Thymus (tissue), 11 donors: ENCODE results near the gene GDPD5. TPM values are rescaled to one million over a fixed set of nuclear protein-coding genes. Genes with fewer than 3 reads are reported as not detected.

ENCODE experiments used
- DNase-seq, 9 donors: peaks; one replicate each; pipeline ENCODE4 v3.0.0-alpha.2; 2013; ENCODE audit warnings: low spot score in 9 of 9, low read depth in 6 of 9, missing footprints in 1 of 9
- H3K27ac ChIP-seq, 2 donors: one replicate each; pipeline ENCODE4 v1.5.1; 2013; ENCODE audit warnings: control low read depth in 1 of 2, low read depth in 1 of 2, low read length in 1 of 2, mild to moderate bottlenecking in 1 of 2, moderate library complexity in 1 of 2
- H3K27me3 ChIP-seq, 2 donors: one replicate each; pipeline ENCODE4 v1.5.1; 2013; ENCODE audit warnings: low read length in 1 of 2; ENCODE audit not compliant: control insufficient read depth in 2 of 2, insufficient read depth in 1 of 2
- H3K36me3 ChIP-seq, 2 donors: one replicate each; pipeline ENCODE4 v1.5.1; 2013; ENCODE audit warnings: low read length in 1 of 2, mild to moderate bottlenecking in 1 of 2, moderate library complexity in 1 of 2; ENCODE audit not compliant: control insufficient read depth in 2 of 2, insufficient read depth in 2 of 2
- H3K4me1 ChIP-seq, 2 donors: one replicate each; pipeline ENCODE4 v1.5.1; 2013; ENCODE audit warnings: low read length in 2 of 2; ENCODE audit not compliant: control insufficient read depth in 2 of 2, insufficient read depth in 2 of 2
- H3K4me3 ChIP-seq, 2 donors: one replicate each; pipeline ENCODE4 v1.5.1; 2013; ENCODE audit warnings: low read length in 2 of 2, control low read depth in 1 of 2, mild to moderate bottlenecking in 1 of 2
- H3K9me3 ChIP-seq, 2 donors: one replicate each; pipeline ENCODE4 v1.5.1; 2013; ENCODE audit warnings: low read length in 1 of 2, mild to moderate bottlenecking in 1 of 2; ENCODE audit not compliant: control insufficient read depth in 2 of 2, insufficient read depth in 1 of 2
- WGBS: extraction: QIAGEN DNeasy Blood & Tissue Kit; methylation state at CpG from one replicate; pipeline ENCODE4 v1.1.7; 2013; 5-methylcytosine and 5-hydroxymethylcytosine counted together
- polyA plus RNA-seq: library from polyadenylated mRNA; stranded (reverse); fragments of 200-250 nt; gene quantifications from one replicate; pipeline ENCODE4 v1.2.3, GENCODE V29; 2013
- total RNA-seq: library from RNA; stranded (reverse); fragments of 120-200 nt; gene quantifications from one replicate; pipeline ENCODE4 v1.2.4, GENCODE V29; 2013
- donor health status: healthy.

GDPD5 gene
- total and polyA plus RNA-seq, 2 donors = 3.1 to 25.3 TPM

DNA sequence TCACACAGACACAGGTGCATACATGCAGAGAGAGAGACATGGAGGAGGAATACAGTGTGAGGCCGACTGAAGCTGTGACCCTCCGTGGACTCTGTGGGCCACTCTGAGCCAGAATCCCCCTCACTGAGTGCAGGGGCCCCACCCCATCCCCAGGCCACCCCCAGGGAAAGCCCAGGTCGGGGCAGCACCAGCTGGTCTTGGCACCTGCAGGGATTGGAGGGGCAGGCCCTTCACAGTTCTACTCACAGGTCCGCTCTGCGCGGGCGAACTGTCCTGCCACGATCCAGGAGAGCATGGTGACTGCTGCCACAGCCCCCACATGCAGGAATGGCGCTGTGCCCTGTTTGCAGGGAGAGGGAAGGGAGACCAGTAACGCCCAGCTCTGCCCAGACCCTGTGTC, 76.5 kb downstream of the GDPD5 start:
- H3K36me3 ChIP-seq = no peaks in the 10 kb centered on the region
- H3K4me1 ChIP-seq = no peaks in the 10 kb centered on the region
- H3K27ac ChIP-seq = no peak overlapping the region
- no peak for DNase-seq
- H3K27me3 ChIP-seq = no peaks in the 10 kb centered on the region
- H3K4me3 ChIP-seq = no peak overlapping the region
- peaks cover 0 to 4% of the 10 kb centered on the region in 2 donors for H3K9me3 ChIP-seq
- WGBS = 96% methylated on average over 10 of the region's 10 CpGs

DNA sequence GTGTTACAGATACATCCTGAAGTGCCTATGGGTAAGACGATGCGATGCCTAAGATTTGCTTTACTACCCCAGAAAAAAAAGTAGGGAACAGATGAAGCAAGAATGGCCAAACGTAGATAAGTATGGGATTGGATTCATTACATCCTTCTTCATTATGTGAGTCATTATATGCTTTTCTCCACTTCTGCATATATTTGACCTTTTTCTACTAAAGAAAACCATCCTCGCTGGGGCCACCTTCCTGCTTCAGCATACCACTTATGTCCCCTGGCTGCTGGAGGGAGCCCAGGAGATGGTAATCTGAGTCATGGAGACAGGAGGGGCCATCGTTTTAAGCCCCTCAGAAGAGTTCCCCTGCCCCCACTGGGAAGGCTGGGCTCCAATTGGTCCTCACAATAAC, 78.3 kb downstream of the GDPD5 start:
- no peak for DNase-seq
- Histone ChIP-seq H3K4me1 (no peaks in the 10 kb centered on the region), H3K36me3 (no peaks in the 10 kb centered on the region), H3K9me3 (peaks cover 0 to 4% of the 10 kb centered on the region in 2 donors), H3K4me3 (no peak overlapping the region), H3K27me3 (no peaks in the 10 kb centered on the region), H3K27ac (no peak overlapping the region)
- WGBS = 87% methylated on average over 5 of the region's 5 CpGs

DNA sequence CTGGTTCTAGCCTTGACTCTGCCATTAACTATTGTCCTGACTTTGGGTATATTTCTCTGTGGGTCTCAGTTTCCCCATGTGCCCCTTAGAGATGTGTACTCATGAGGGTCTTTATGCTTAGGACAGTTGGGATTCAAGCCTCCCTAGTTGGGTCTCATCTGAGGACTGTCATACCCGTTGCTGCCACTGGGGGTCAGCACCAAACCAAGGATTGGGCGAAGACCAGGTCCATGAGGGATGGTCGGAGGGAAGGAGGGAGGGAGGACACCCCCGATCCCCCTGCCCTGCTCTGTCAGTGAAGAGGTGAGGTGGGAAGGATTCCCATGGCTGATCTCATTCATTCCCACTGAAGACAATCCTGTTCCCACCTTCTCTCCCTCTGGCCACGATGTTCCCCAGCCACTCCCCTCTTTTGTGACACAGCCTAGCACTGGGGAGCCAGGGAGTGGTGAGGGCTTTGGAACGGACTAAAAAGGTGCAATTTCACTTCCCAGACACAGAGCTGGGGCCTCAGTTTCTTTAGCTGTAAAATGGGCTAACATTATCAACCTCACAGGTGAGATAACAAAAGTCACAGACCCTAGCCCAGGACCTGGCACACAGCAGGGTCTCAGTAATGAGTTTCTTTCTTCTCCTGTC, 80.3 kb downstream of the GDPD5 start:
- no peaks in the 10 kb centered on the region for H3K36me3 ChIP-seq
- 28% methylated on average over 6 of the region's 6 CpGs for WGBS
- peak in 6 of 9 donors; percentile 36 to 74 (median 60) for DNase-seq

DNA sequence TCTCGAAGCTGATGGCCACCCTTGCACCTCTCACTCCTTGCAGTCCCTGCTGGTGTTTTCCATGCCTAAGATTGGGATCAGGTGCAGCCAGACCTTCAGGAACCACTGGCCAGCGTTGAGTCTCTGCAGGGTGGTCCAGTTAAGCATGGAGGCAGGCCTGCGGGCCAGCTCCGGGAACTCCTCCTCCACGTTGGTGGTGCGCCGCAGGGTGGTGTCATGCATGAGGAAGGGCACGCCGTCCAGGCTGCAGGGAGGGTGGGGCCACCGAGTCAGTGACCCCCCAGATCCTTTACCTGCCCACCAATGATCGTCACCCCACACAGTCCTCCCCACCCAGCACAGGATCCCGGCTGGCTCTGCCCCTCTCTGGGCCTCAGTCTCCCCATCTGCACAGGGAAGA, 82.7 kb downstream of the GDPD5 start:
- 94% methylated on average over 12 of the region's 12 CpGs for WGBS
- no peak overlapping the region for H3K27ac ChIP-seq
- H3K9me3 ChIP-seq = no peaks in the 10 kb centered on the region
- H3K27me3 ChIP-seq = no peaks in the 10 kb centered on the region
- H3K36me3 ChIP-seq = no peaks in the 10 kb centered on the region
- H3K4me3 ChIP-seq = no peak overlapping the region
- no peaks in the 10 kb centered on the region for H3K4me1 ChIP-seq
- no peak for DNase-seq

More for the DNA sequence above, 80.3 kb downstream of the GDPD5 start:
- H3K27ac ChIP-seq = no peak overlapping the region
- no peaks in the 10 kb centered on the region for H3K9me3 ChIP-seq
- H3K27me3 ChIP-seq = no peaks in the 10 kb centered on the region
- no peak overlapping the region for H3K4me3 ChIP-seq
- H3K4me1 ChIP-seq = no peaks in the 10 kb centered on the region

DNA sequence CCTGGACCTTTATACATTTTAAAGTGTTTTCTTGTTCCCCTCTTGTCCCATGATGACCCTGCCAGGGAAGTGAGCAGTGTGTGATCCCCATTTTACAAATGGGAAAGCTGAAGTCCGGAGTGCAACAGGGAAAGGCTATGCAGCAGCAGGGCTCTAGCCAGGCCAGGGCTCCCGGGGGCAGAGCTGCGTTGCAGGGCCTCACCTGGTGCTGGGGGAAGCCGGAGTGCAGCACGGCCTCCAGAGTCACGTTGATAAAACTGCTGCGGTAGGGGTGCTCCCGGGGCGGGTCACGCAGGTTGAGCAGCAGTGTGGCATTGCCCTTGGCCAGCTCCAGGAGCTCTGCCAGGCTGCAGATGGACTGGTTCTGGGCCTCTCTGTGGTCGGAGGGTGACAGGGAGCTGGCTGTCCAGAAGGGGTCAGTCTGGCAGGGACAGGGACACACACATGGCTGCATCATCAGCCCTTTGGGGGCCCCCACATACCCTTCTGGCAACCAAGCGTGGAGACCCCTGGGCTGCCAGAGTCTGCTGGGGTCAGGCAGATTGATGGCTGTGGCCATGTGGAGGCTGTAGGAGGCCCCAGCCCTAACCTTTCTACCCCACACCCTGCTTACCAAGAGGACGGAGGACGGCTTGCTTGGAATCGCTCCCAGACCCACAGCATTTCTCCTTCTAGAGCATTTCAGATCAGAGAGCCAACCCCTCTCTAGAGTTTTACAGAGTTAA, 83.4 kb downstream of the GDPD5 start:
- H3K4me3 ChIP-seq = no peak overlapping the region
- no peak overlapping the region for H3K27ac ChIP-seq
- H3K9me3 ChIP-seq = no peaks in the 10 kb centered on the region
- H3K4me1 ChIP-seq = no peaks in the 10 kb centered on the region
- H3K27me3 ChIP-seq = no peaks in the 10 kb centered on the region
- no peaks in the 10 kb centered on the region for H3K36me3 ChIP-seq
- no peak for DNase-seq
- whole genome bisulfite sequencing = 96% methylated on average over 15 of the region's 15 CpGs

DNA sequence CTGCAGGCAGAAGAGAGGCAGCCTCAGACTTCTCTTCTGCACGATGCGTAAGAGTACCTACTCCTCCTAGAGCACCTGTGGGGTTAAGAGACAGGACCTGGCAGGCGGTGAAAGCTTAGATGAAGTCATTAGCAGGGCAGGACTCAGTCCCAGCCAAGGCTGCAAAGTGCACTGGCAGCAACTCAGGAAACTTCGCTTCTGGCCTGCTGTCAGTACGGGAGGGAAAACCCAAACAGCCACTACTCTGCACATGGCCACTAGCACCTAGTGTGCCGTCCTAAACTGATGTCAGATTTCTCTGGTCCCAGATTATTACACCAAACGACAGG, 84.0 kb downstream of the GDPD5 start:
- H3K27ac ChIP-seq = no peak overlapping the region
- no peaks in the 10 kb centered on the region for H3K9me3 ChIP-seq
- WGBS = 93% methylated on average over 7 of the region's 7 CpGs
- no peaks in the 10 kb centered on the region for H3K36me3 ChIP-seq
- no peak for DNase-seq
- H3K4me3 ChIP-seq = no peak overlapping the region
- H3K4me1 ChIP-seq = no peaks in the 10 kb centered on the region
- H3K27me3 ChIP-seq = no peaks in the 10 kb centered on the region

DNA sequence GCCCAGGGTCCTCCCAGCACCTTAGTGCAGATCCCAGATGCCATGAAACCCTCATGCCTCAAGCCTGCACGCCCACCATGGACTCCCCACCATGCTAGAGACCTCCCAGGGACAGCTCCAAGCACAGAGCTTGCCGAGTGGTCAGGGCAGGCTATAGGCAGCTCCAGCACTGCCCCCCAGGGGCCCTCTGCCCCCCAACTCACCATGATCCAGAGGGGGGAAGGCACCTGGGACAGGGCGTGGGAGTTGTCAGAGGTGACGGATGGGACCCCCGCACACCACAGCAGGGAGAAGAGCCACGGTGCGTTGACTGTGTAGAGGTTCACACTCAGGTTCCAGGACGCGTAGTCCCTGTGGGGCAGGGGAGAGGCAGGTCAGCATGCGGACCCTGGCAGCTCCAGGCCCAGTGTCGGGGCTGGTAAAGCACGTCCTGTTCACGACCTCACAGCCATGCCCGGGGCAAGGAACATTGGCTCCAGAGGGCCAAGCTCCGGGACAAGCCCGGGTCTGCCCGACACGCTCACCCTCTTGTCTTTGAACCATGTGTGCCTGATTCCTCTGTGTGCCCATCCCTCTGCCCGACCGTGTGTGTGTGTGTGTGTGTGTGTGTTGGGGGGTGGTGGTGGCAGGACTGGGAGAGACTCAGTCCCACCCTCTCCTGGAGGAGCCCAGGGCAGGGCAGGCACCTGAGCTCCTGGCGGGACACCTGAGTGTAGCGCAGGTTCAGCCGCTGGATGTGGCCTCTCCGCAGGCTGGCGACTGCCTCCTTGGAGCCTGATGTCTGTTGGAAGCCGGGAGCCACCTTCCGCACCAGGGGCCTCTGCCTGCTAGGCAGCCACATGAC, 84.6 kb downstream of the GDPD5 start:
- H3K4me3 ChIP-seq = no peak overlapping the region
- H3K4me1 ChIP-seq = no peaks in the 10 kb centered on the region
- H3K9me3 ChIP-seq = no peaks in the 10 kb centered on the region
- WGBS = 94% methylated on average over 27 of the region's 27 CpGs
- H3K36me3 ChIP-seq = no peaks in the 10 kb centered on the region
- H3K27me3 ChIP-seq = no peaks in the 10 kb centered on the region
- H3K27ac ChIP-seq = no peak overlapping the region
- no peak for DNase-seq

DNA sequence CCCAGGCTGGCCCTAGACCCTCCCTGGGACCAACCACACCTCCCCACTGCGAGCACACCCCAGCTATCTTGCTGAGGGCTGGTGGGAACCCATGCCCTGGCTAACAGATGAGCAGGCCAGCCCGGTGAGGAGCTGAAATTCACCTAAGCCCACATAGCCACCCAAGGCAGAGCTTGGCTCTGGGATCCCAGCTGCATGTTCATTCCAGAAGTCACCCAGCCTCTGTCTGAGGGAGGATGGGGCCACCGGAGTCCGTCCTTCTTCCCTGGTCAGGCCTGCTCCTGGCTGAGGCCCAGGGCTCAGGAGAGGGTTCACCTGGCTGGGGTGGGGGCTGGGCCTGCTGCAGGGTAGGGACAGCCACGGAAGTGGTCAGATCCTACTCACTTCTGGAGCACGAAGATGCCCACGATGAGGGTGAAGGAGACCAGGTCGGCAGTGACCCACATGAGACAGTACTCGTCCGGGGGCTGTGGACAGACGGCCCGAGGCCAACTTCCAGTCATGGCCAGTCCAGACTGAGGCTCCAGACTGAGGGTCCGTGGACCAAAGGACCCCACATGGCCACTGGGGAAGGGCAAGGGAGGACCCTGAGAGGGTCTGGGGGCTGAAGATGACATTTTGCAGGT, 86.1 kb downstream of the GDPD5 start:
- WGBS = 94% methylated on average over 13 of the region's 13 CpGs

DNA sequence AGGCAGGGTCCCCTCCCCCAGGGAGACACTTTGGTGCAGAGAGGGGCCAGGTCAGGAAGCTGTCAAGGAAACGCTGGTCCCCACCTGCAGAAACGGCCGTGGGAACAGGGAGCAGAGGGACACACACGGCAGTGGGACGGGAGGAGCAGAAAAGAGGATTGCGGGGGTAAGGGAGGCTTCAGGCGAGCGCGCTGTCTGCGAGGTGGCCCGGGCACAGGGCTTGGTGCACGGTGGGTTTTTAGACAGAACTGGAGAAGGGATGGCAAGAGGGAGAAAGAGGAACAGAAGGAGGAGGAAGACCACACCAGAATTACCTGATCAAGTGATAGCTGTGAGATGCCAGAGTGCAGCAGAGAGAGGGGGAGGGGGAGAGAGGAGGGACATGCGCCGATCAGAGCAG, 86.7 kb downstream of the GDPD5 start:
- 73% methylated on average over 14 of the region's 14 CpGs for WGBS
- no peak for DNase-seq
- Histone ChIP-seq H3K4me3 (no peak overlapping the region), H3K9me3 (no peaks in the 10 kb centered on the region), H3K36me3 (no peaks in the 10 kb centered on the region), H3K27me3 (peaks cover 0 to 6% of the 10 kb centered on the region in 2 donors), H3K4me1 (no peaks in the 10 kb centered on the region), H3K27ac (no peak overlapping the region)

More for the DNA sequence above, 86.1 kb downstream of the GDPD5 start:
- no peaks in the 10 kb centered on the region for H3K4me1 ChIP-seq
- peaks cover 0 to 2% of the 10 kb centered on the region in 2 donors for H3K27me3 ChIP-seq
- H3K36me3 ChIP-seq = no peaks in the 10 kb centered on the region
- no peak for DNase-seq
- H3K9me3 ChIP-seq = no peaks in the 10 kb centered on the region
- H3K4me3 ChIP-seq = no peak overlapping the region
- no peak overlapping the region for H3K27ac ChIP-seq
